DMS53 treated with DMSO at 0.1 percent for 48 hours (cell line): ENCODE data around the gene RSPH6A.
A peak's percentile ranks its signal among the peaks of the same experiment; 100 is the strongest.

Experiments
- DNase-seq: peaks from one replicate; lab custom pipeline; 2025; ENCODE audit not compliant: unreplicated experiment; lab: John Stamatoyannopoulos, UW

RSPH6A gene

GRCh38 chr19:45814851-45815480, at the start of gene RSPH6A:
Gene RSPH6A (minus strand): TSS chr19:45815308. CDS start chr19:45815176, 132 bp downstream.
- no peak for DNase-seq

- DNase-seq = no peak
Observed at GRCh38 chr19:45864629-45865082, 49.5 kb upstream of the RSPH6A start.

- peak; percentile 65 for DNase-seq
Observed at GRCh38 chr19:45863840-45864628, 48.9 kb upstream of the RSPH6A start, which contains the start of gene FOXA3. Gene FOXA3 (plus strand): TSS chr19:45864326. CDS start chr19:45864457, 131 bp downstream.

- no peak for DNase-seq
Observed at GRCh38 chr19:45863335-45863839, 48.3 kb upstream of the RSPH6A start.

GRCh38 chr19:45862564-45863334, 47.6 kb upstream of the RSPH6A start, which contains the start of gene SYMPK:
Gene SYMPK (minus strand): TSS chr19:45863147. CDS start chr19:45854495, 8,652 bp downstream.
- peak; percentile 97 for DNase-seq

- no peak for DNase-seq
Observed at GRCh38 chr19:45862271-45862563, 47.1 kb upstream of the RSPH6A start.

GRCh38 chr19:45860359-45861259, 45.5 kb upstream of the RSPH6A start:
- DNase-seq = no peak

- DNase-seq = no peak
Observed at GRCh38 chr19:45854167-45854778, 39.2 kb upstream of the RSPH6A start.

GRCh38 chr19:45852983-45853382, 37.9 kb upstream of the RSPH6A start:
- DNase-seq = no peak

- DNase-seq = no peak
Observed at GRCh38 chr19:45852145-45852750, 37.1 kb upstream of the RSPH6A start.

- DNase-seq = no peak
Observed at GRCh38 chr19:45848922-45849321, 33.8 kb upstream of the RSPH6A start.

- DNase-seq = no peak
Observed at GRCh38 chr19:45847663-45848062, 32.6 kb upstream of the RSPH6A start.

- no peak for DNase-seq
Observed at GRCh38 chr19:45842198-45842597, 27.1 kb upstream of the RSPH6A start.

GRCh38 chr19:45834970-45835369, 19.9 kb upstream of the RSPH6A start:
- no peak for DNase-seq

GRCh38 chr19:45828945-45829344, 13.8 kb upstream of the RSPH6A start:
- no peak for DNase-seq

GRCh38 chr19:45828523-45828922, 13.4 kb upstream of the RSPH6A start:
- DNase-seq = no peak

- DNase-seq = no peak
Observed at GRCh38 chr19:45827459-45828093, 12.5 kb upstream of the RSPH6A start.

- no peak for DNase-seq
Observed at GRCh38 chr19:45826934-45827333, 11.8 kb upstream of the RSPH6A start.
